Smooth muscle cell (in vitro differentiated cells): ENCODE results near the gene RHBDL1. TPM values are rescaled to one million over a fixed set of nuclear protein-coding genes. Genes with fewer than 3 reads are reported as not detected.

Experiments
- DNase-seq: peaks from one replicate; lab custom pipeline; 2025; ENCODE audit not compliant: unreplicated experiment; lab: John Stamatoyannopoulos, UW
- H2AFZ ChIP-seq: fragments of 200-600 bp; sonication (generic); 2 replicates; pipeline ENCODE4 v1.6.0; 2016; ENCODE audit warnings: antibody characterized with exemption, low read depth, mild to moderate bottlenecking
- H3F3A ChIP-seq: fragments of 200-600 bp; sonication (generic); 2 replicates; pipeline ENCODE4 v1.6.0; 2017; ENCODE audit warnings: antibody characterized with exemption, low read depth
- H3K27ac ChIP-seq: fragments of 200-600 bp; sonication (generic); 2 replicates; pipeline ENCODE4 v1.5.1; 2016; ENCODE audit warnings: low read depth, mild to moderate bottlenecking
- H3K27me3 ChIP-seq: fragments of 200-600 bp; sonication (generic); 2 replicates; pipeline ENCODE4 v1.6.1; 2016; ENCODE audit warnings: low read depth, mild to moderate bottlenecking
- H3K36me3 ChIP-seq: fragments of 200-600 bp; sonication (generic); 2 replicates; pipeline ENCODE4 v1.5.1; 2016; ENCODE audit warnings: low read depth
- H3K4me1 ChIP-seq: fragments of 200-600 bp; sonication (generic); 2 replicates; pipeline ENCODE4 v1.5.1; 2016; ENCODE audit warnings: low read depth
- H3K4me2 ChIP-seq: fragments of 200-600 bp; sonication (generic); 2 replicates; pipeline ENCODE4 v1.6.0; 2016; ENCODE audit warnings: mild to moderate bottlenecking
- H3K4me3 ChIP-seq: fragments of 200-600 bp; sonication (generic); 2 replicates; pipeline ENCODE4 v1.5.1; 2016; ENCODE audit warnings: mild to moderate bottlenecking
- H3K79me2 ChIP-seq: fragments of 200-600 bp; sonication (generic); 2 replicates; pipeline ENCODE4 v1.6.0; 2016; ENCODE audit warnings: low read depth, mild to moderate bottlenecking
- H3K9ac ChIP-seq: fragments of 200-600 bp; sonication (generic); 2 replicates; pipeline ENCODE4 v1.6.0; 2016; ENCODE audit warnings: low read depth
- H3K9me3 ChIP-seq: fragments of 200-600 bp; sonication (generic); replicated peaks from 2 replicates; pipeline ENCODE4 v1.5.1; 2016; ENCODE audit warnings: low read depth
- H4K20me1 ChIP-seq: fragments of 200-600 bp; sonication (generic); 2 replicates; pipeline ENCODE4 v1.6.0; 2016; ENCODE audit warnings: low read depth
- CTCF ChIP-seq: fragments of 200-600 bp; sonication (generic); IDR thresholded peaks from 2 replicates; pipeline ENCODE4 v1.5.1; 2017; ENCODE audit warnings: borderline replicate concordance, mild to moderate bottlenecking, antibody characterized with exemption; ENCODE audit not compliant: insufficient read depth, poor library complexity, severe bottlenecking
- WGBS: methylation state at CpG from one replicate; pipeline ENCODE4 v1.1.7; 2016; ENCODE audit warnings: low lambda C conversion rate; 5-methylcytosine and 5-hydroxymethylcytosine counted together
- polyA plus RNA-seq: library from polyadenylated mRNA; unstranded; fragments of >200 nt; fragmentation: Nextera tagmentation; extraction: Ambion mirVana; gene quantifications from 2 replicates; pipeline ENCODE4 v1.2.1, GENCODE V29; 2016
- total RNA-seq: library from RNA; depleted of rRNA; stranded (reverse); fragments of >200 nt; gene quantifications from 2 replicates; pipeline ENCODE4 v1.2.3, GENCODE V29; 2014

Gene RHBDL1
- total and polyA plus RNA-seq, 2 experiments from 2014 or later: 2.7 to 3.7 TPM

- no peaks in the 10 kb centered on the region for H3K36me3 ChIP-seq
- peak overlapping the region; percentile 96 for H3K27ac ChIP-seq
These were observed 47.8 kb upstream of the RHBDL1 start for GRCh38 chr16:627454-628239.

GRCh38 chr16:628321-629061 lies 47.0 kb upstream of the RHBDL1 start:
- Histone ChIP-seq H3F3A (peaks cover 8% of the 10 kb centered on the region), H3K9ac (no peak overlapping the region), H4K20me1 (no peaks in the 10 kb centered on the region), H3K4me2 (no peak overlapping the region), H3K27me3 (no peaks in the 10 kb centered on the region), H3K4me1 (peaks cover 25% of the 10 kb centered on the region), H2AFZ (no peak overlapping the region), H3K27ac (no peak overlapping the region), H3K36me3 (no peaks in the 10 kb centered on the region), H3K79me2 (no peaks in the 10 kb centered on the region), H3K4me3 (no peak overlapping the region), H3K9me3 (no peaks in the 10 kb centered on the region)
- WGBS: 96% methylated on average over 33 of the region's 33 CpGs
- no peak for DNase-seq
- no peak for TF ChIP-seq CTCF

More at GRCh38 chr16:627454-628239, 47.8 kb upstream of the RHBDL1 start:
- no peaks in the 10 kb centered on the region for H3K9me3 ChIP-seq
- no peak for TF ChIP-seq CTCF
- no peak overlapping the region for H3K4me3 ChIP-seq
- no peak overlapping the region for H2AFZ ChIP-seq
- H4K20me1 ChIP-seq: no peaks in the 10 kb centered on the region
- no peak for DNase-seq
- H3K9ac ChIP-seq: no peak overlapping the region
- 94% methylated on average over 50 of the region's 50 CpGs for WGBS
- H3K79me2 ChIP-seq: no peaks in the 10 kb centered on the region
- H3F3A ChIP-seq: peaks cover 8% of the 10 kb centered on the region
- H3K4me2 ChIP-seq: peak overlapping the region; percentile 59
- no peaks in the 10 kb centered on the region for H3K27me3 ChIP-seq
- H3K4me1 ChIP-seq: peaks cover 25% of the 10 kb centered on the region

- WGBS: 68% methylated on average over 26 of the region's 29 CpGs
- Histone ChIP-seq H3K27me3 (no peaks in the 10 kb centered on the region), H3K9me3 (no peaks in the 10 kb centered on the region), H3K9ac (no peak overlapping the region), H4K20me1 (peaks cover 3% of the 10 kb centered on the region), H2AFZ (no peak overlapping the region), H3K4me3 (no peak overlapping the region), H3K4me2 (peak overlapping the region; percentile 26), H3K4me1 (peaks cover 25% of the 10 kb centered on the region), H3F3A (peaks cover 8% of the 10 kb centered on the region), H3K27ac (peak overlapping the region; percentile 15), H3K79me2 (no peaks in the 10 kb centered on the region), H3K36me3 (no peaks in the 10 kb centered on the region)
- no peak for TF ChIP-seq CTCF
- DNase-seq: no peak
These were observed 46.2 kb upstream of the RHBDL1 start for GRCh38 chr16:629185-629832.
